HepG2 (cell line): Measurements from ENCODE around the gene MAPK13. TPM values are rescaled to one million over a fixed set of nuclear protein-coding genes. Genes with fewer than 3 reads are reported as not detected.

Experiments used
- HMGXB4 ChIP-seq, 2 experiments: sonication (generic) in 1 of 2; formaldehyde crosslinking in 1 of 2; IDR thresholded peaks; 2 replicates each; pipeline versions ENCODE4 v1.4.0 to v1.6.1; 2018 to 2020; ENCODE audit warnings: missing genetic modification reagents in 2 of 2, borderline replicate concordance in 1 of 2, low read depth in 1 of 2, mild to moderate bottlenecking in 1 of 2, missing biosample characterization in 1 of 2
- IRF1 ChIP-seq: sonication (generic); formaldehyde crosslinking; IDR thresholded peaks from 2 replicates; pipeline ENCODE4 v1.4.0; 2020; ENCODE audit warnings: low read depth, mild to moderate bottlenecking, missing genetic modification reagents
- KDM1A ChIP-seq: IDR thresholded peaks from 2 replicates; pipeline ENCODE4 v1.6.1; 2016; ENCODE audit warnings: missing compliant biosample characterization
- PBX2 ChIP-seq: IDR thresholded peaks from 2 replicates; pipeline ENCODE4 v1.6.1; 2016; ENCODE audit warnings: control low read depth
- RBFOX2 ChIP-seq: fragments of 200-400 bp; formaldehyde crosslinking; IDR thresholded peaks from 2 replicates; pipeline ENCODE4 v1.6.1; 2017; ENCODE audit warnings: low read depth, mild to moderate bottlenecking, low read length
- SMAD9 ChIP-seq: sonication (generic); formaldehyde crosslinking; IDR thresholded peaks from 2 replicates; pipeline ENCODE4 v1.5.1; 2020; ENCODE audit warnings: mild to moderate bottlenecking, missing genetic modification reagents
- SRF ChIP-seq: IDR thresholded peaks from 2 replicates; pipeline ENCODE4 v1.6.1; 2011; ENCODE audit warnings: mild to moderate bottlenecking, low read depth, low read length, moderate library complexity
- THRA ChIP-seq: sonication (generic); formaldehyde crosslinking; IDR thresholded peaks from 2 replicates; pipeline ENCODE4 v1.4.0; 2020; ENCODE audit warnings: missing genetic modification reagents, borderline replicate concordance
- ZBTB14 ChIP-seq: sonication (generic); formaldehyde crosslinking; IDR thresholded peaks from 2 replicates; pipeline ENCODE4 v1.4.0; 2020; ENCODE audit warnings: missing genetic modification reagents
- ZGPAT ChIP-seq: IDR thresholded peaks from 2 replicates; pipeline ENCODE4 v1.6.1; 2016; ENCODE audit warnings: mild to moderate bottlenecking
- ZNF329 ChIP-seq: sonication (generic); formaldehyde crosslinking; IDR thresholded peaks from 2 replicates; pipeline ENCODE4 v1.9.0; 2021; ENCODE audit warnings: low read depth, mild to moderate bottlenecking, missing genetic modification reagents
- ZNF414 ChIP-seq: sonication (generic); formaldehyde crosslinking; IDR thresholded peaks from 2 replicates; pipeline ENCODE4 v1.5.0; 2020; ENCODE audit warnings: missing genetic modification reagents
- ZNF431 ChIP-seq: sonication (generic); formaldehyde crosslinking; IDR thresholded peaks from 2 replicates; pipeline ENCODE4 v1.9.0; 2022; ENCODE audit warnings: missing genetic modification reagents, low read depth, mild to moderate bottlenecking, borderline replicate concordance
- ZNF710 ChIP-seq: sonication (generic); formaldehyde crosslinking; IDR thresholded peaks from 2 replicates; pipeline ENCODE4 v1.5.0; 2020; ENCODE audit warnings: mild to moderate bottlenecking, missing genetic modification reagents, borderline replicate concordance
- polyA plus RNA-seq, 8 experiments: library from polyadenylated mRNA; depleted of rRNA in 3 of 8; stranded (reverse) in 7 of 8; unstranded in 1 of 8; fragments of >200 nt; fragmentation: Illumina TruSeq in 4 of 8; extraction: Trizol in 4 of 8; gene quantifications; 2 replicates each; pipeline versions ENCODE4 v1.2.1 to v1.2.3, GENCODE V29; 2011 to 2016; ENCODE audit warnings: low read depth in 4 of 8, missing spikeins in 1 of 8, mixed read lengths in 1 of 8; ENCODE audit not compliant: insufficient read depth in 1 of 8
- total RNA-seq, 5 experiments: library from RNA; depleted of rRNA; stranded (reverse); fragments of >200 nt; fragmentation: Illumina TruSeq; extraction: Trizol; gene quantifications; 2 replicates each; pipeline ENCODE4 v1.2.3, GENCODE V29; 2016; ENCODE audit warnings: low read depth in 1 of 5

Gene MAPK13
- total and polyA plus RNA-seq, 2 of the 13 experiments (the other 11 are each of a cell fraction or from before 2014, with no cell fraction given) = 12.7 to 43.4 TPM

GRCh38 chr6:36123270-36124139, 6.8 kb upstream of the MAPK13 start (continued):
- TF ChIP-seq ZGPAT (CRISPR knock-in tag) (peak; percentile 22; the same call in 1 of the 2 replicates), KDM1A (CRISPR knock-in tag) (0 out of 2 replicates have a peak, but pooled peaks have one; percentile 39), ZNF710 (CRISPR knock-in tag) (no peak), SMAD9 (CRISPR knock-in tag) (no peak), PBX2 (CRISPR knock-in tag) (no peak), RBFOX2 (no peak), THRA (CRISPR knock-in tag) (no peak), ZNF329 (no peak), SRF (no peak), IRF1 (CRISPR knock-in tag) (no peak), HMGXB4 (CRISPR knock-in tag; IDR thresholded peaks at IDR 0.05; ENCODE audit: borderline replicate concordance in 1 of 2, low read depth in 1 of 2) (peak in 1 of 2 experiments; percentile 40; a peak in 1 of 4 replicates), ZBTB14 (no peak), ZNF431 (CRISPR knock-in tag) (no peak), ZNF414 (CRISPR knock-in tag) (no peak)
